Right lobe of liver (tissue), 4 donors: ENCODE data around the gene THADA.

ENCODE experiments used
- POLR2A ChIP-seq: fragments of 450-650 bp; IDR thresholded peaks from one replicate; pipeline ENCODE4 v1.6.1; 2017; ENCODE audit warnings: antibody characterized with exemption, mild to moderate bottlenecking
- TF ChIP-seq, protein P1 (sequence below), 4 donors: fragments of 200-600 bp in 3 of 4; fragments of 450-650 bp in 1 of 4; IDR thresholded peaks; one replicate each; pipeline versions ENCODE4 v1.5.1 to v1.8.0; 2016 to 2022; ENCODE audit warnings: antibody characterized with exemption in 4 of 4, mild to moderate bottlenecking in 2 of 4
- donor health status: DM: no; HTN: no; CAD: no.
- donor health status: DM: no; HTN: no; CAD: no.
- donor health status: DM: no; HTN: yes; CAD: no.

DNA sequence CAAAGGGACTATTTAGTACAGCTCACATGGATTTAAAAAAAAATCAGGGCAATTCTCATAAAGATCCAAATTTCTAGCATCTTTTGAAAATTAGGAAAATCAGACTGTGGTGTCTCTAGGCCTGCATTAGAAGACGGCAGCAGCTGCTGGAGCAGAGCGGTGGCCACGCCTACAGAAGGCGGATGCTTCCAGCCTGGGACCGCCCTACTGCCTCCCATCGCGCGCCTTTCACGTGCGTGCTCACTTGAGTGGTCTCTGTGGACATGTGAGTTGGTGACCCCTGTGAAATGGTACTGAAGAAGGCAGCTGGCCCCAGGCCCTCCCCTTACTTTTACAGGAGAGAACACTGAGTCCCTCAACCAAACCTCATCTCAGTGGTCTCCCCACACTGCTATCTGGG lies 354.3 kb downstream of the THADA start:
- TF ChIP-seq, protein P1, sequence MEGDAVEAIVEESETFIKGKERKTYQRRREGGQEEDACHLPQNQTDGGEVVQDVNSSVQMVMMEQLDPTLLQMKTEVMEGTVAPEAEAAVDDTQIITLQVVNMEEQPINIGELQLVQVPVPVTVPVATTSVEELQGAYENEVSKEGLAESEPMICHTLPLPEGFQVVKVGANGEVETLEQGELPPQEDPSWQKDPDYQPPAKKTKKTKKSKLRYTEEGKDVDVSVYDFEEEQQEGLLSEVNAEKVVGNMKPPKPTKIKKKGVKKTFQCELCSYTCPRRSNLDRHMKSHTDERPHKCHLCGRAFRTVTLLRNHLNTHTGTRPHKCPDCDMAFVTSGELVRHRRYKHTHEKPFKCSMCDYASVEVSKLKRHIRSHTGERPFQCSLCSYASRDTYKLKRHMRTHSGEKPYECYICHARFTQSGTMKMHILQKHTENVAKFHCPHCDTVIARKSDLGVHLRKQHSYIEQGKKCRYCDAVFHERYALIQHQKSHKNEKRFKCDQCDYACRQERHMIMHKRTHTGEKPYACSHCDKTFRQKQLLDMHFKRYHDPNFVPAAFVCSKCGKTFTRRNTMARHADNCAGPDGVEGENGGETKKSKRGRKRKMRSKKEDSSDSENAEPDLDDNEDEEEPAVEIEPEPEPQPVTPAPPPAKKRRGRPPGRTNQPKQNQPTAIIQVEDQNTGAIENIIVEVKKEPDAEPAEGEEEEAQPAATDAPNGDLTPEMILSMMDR (IDR thresholded peaks at IDR 0.05) = no peak
- TF ChIP-seq POLR2A = no peak
